ENCODE measurements around the gene GIPC3.

Gene GIPC3

GRCh38 chr19:3585301-3586126 is at the start of gene GIPC3:
Gene GIPC3 (plus strand): TSS chr19:3585478. CDS start chr19:3585598, 120 bp downstream.
- TF ChIP-seq CTCF (IDR thresholded peaks at IDR 0.05): no peak
- peaks cover 0 to 4% of the 10 kb centered on the region in 2 donors for H3K27me3 ChIP-seq
- H3K4me1 ChIP-seq: peaks cover 0 to 29% (median 21%) of the 10 kb centered on the region in 4 donors
- intact Hi-C loops (cut with DNase I; ENCODE audit: low total_unique reads): loop anchor here (2.0 kb wide), 1 partner anchor 33 kb away; no protein-coding TSS in a partner anchor
- no peaks in the 10 kb centered on the region for H3K9me3 ChIP-seq
- H3K4me3 ChIP-seq: peak within 1 kb of the TSS; percentile 37 to 41
- peak within 1 kb of the TSS in 1 of 2 donors; percentile 17 for H3K27ac ChIP-seq
- DNase-seq: no peak
- peaks cover 0 to 7% (median 6%) of the 10 kb centered on the region in 3 donors for H3K36me3 ChIP-seq

GRCh38 chr19:3535563-3535965 is 49.7 kb upstream of the GIPC3 start:
- Histone ChIP-seq H3K9me3 (no peaks in the 10 kb centered on the region), H3K4me1 (peaks cover 0 to 16% (median 0%) of the 10 kb centered on the region in 4 donors), H3K36me3 (peaks cover 41 to 75% (median 53%) of the 10 kb centered on the region in 3 donors), H3K27ac (no peak overlapping the region), H3K27me3 (no peaks in the 10 kb centered on the region), H3K4me3 (no peak overlapping the region)
- intact Hi-C loops (cut with DNase I; ENCODE audit: low total_unique reads): loop anchor here (10.0 kb wide), 1 partner anchor 429 kb away; no protein-coding TSS in a partner anchor
- TF ChIP-seq CTCF (IDR thresholded peaks at IDR 0.05): no peak
- DNase-seq: no peak

- Histone ChIP-seq H3K27ac (no peak overlapping the region), H3K36me3 (peaks cover 41 to 71% (median 49%) of the 10 kb centered on the region in 3 donors), H3K27me3 (no peaks in the 10 kb centered on the region), H3K4me1 (peaks cover 0 to 16% (median 0%) of the 10 kb centered on the region in 4 donors), H3K4me3 (no peak overlapping the region), H3K9me3 (no peaks in the 10 kb centered on the region)
- TF ChIP-seq CTCF (IDR thresholded peaks at IDR 0.05): no peak
- intact Hi-C loops (cut with DNase I; ENCODE audit: low total_unique reads): loop anchor here (10.0 kb wide), 1 partner anchor 429 kb away; no protein-coding TSS in a partner anchor
- no peak for DNase-seq
Measured at GRCh38 chr19:3535981-3536380, 49.3 kb upstream of the GIPC3 start.

DNA sequence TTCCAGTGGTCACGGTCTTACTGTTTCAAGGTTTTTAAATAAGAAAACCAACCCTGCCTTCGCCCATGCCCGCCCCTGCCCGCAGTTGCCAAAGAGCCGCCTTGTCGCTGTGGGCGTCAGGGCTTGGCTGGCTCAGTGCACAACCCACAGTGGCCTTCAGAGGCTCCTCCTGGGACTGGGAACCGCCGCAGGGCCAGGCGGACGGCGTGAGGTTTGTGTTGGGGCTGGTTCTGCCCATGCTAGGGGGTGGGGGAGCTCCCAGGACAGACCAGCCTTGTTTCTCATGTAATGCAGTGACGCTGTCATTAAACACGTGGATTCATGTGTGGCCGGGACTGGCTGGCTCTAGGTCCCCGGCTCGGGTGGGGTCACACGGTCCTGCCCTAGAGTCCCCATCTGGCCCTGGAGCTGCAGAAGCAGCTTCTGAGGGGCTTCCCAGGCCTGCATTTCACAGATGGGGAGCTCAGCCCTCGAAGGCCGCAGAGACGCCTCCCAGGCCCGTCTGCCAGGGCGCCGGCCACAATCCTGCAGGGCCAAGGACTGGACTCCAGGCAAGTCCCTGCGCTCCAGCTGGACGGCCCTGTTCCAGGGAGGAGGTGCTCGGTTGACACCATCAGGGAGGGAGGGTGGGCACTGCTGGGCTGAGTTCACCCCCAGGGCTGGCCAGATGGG is 48.7 kb upstream of the GIPC3 start:
- intact Hi-C loops (cut with DNase I; ENCODE audit: low total_unique reads): loop anchor here (10.0 kb wide), 1 partner anchor 428 kb away; no protein-coding TSS in a partner anchor
- Histone ChIP-seq H3K36me3 (peaks cover 39 to 65% (median 43%) of the 10 kb centered on the region in 3 donors), H3K27ac (peak overlapping the region in 1 of 2 donors; percentile 6), H3K4me3 (no peak overlapping the region), H3K27me3 (no peaks in the 10 kb centered on the region), H3K9me3 (no peaks in the 10 kb centered on the region), H3K4me1 (peaks cover 0 to 16% (median 0%) of the 10 kb centered on the region in 4 donors)
- peak in 1 of 2 donors; percentile 32 for DNase-seq
- no peak for TF ChIP-seq CTCF (IDR thresholded peaks at IDR 0.05)

DNA sequence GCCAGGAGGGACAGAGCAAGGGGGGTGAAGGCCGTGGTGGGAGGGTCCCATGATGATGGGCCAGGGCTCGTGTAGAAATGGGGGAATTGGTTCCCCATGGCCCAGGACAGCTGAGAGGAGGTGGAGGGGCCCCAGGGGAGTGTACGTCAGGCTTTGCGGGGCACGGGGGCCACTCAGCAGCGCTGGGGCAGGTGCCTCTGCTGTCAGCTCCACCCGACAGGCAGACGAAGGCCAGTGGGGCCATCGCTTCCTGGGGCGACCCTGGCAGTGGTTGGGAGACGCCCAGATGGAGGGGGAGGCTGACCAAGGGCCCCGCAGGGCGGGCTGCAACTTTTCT is 48.2 kb upstream of the GIPC3 start:
- H3K27me3 ChIP-seq: no peaks in the 10 kb centered on the region
- DNase-seq: no peak
- intact Hi-C loops (cut with DNase I; ENCODE audit: low total_unique reads): loop anchor here (10.0 kb wide), 1 partner anchor 428 kb away; no protein-coding TSS in a partner anchor
- H3K27ac ChIP-seq: peak overlapping the region in 1 of 2 donors; percentile 6
- H3K9me3 ChIP-seq: no peaks in the 10 kb centered on the region
- no peak for TF ChIP-seq CTCF (IDR thresholded peaks at IDR 0.05)
- H3K4me3 ChIP-seq: no peak overlapping the region
- peaks cover 0 to 16% (median 0%) of the 10 kb centered on the region in 4 donors for H3K4me1 ChIP-seq
- peaks cover 34 to 60% (median 38%) of the 10 kb centered on the region in 3 donors for H3K36me3 ChIP-seq
